Measurements from ENCODE around the gene GDF7.
"Not testable (repeated sequence)": the region's sequence is repeated elsewhere in the genome, so short reads cannot be mapped to it uniquely, and the experiment has no call there.

The GDF7 gene

DNA sequence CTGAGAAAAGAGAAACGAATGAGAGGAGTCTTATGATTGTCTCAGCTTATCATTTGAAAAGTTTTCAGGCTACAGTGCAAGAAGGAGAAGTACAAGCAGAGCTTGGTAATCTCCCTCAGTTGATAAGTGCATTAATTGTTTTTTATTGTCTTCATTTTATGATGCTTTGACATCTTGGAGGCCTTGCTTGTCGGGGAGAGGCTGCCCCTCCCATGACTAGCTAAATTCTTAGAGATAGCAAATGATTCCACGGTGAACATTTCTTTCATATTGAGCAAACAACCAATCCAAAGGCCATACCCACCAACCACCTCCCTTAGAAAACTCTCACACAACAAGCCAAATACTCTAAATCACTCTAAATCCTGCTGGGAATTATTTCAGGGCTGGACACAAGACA is 39.8 kb downstream of the GDF7 start:
- DNase-seq = no peak

DNA sequence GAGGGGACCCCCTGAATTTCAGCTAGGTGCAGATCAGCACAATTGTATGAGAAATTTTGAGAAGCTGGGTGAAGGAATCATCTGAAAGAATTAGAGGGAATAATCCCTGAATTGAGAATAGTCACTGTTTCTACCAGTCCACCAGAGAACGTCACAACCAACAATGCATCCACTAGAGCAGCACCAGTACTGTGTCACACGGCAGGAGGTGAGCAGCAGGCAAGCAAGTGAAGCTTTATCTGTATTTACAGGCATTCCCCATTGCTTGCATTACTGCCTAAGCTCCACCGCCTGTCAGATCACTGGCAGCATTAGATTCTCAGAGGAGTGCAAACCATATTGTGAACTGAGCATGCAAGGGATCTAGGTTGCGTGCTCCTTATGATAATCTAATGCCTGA is 40.7 kb downstream of the GDF7 start:
- DNase-seq = no peak

DNA sequence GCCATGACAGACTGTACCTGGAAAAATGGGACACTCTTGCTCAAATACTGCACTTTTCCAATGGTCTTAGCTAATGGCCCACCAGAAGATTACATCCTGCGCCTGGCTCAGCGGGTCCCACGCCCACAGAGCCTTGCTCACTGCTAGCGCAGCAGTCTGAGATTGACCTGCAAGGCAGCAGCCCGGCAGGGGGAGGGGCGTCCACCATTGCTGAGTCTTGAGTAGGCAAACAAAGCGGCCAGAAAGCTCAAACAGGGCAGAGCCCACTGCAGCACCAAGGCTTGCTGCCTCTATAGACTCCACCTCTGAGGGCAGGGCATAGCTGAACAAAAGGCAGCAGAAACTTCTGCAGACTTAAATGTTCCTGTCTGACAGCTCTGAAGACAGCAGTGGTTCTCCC is 44.7 kb downstream of the GDF7 start:
- not testable (repeated sequence) for DNase-seq

DNA sequence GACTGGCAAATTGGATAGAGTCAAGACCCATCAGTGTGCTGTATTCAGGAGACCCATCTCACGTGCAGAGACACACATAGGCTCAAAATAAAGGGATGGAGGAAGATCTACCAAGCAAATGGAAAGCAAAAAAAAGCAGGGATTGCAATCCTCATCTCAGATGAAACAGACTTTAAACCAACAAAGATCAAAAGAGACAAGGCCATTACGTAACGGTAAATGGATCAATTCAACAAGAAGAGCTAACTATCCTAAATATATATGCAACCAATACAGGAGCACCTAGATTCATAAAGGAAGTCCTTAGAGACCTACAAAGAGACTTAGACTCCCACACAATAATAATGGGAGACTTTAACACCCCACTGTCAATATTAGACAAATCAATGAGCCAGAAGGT is 46.6 kb downstream of the GDF7 start:
- DNase-seq = not testable (repeated sequence)

DNA sequence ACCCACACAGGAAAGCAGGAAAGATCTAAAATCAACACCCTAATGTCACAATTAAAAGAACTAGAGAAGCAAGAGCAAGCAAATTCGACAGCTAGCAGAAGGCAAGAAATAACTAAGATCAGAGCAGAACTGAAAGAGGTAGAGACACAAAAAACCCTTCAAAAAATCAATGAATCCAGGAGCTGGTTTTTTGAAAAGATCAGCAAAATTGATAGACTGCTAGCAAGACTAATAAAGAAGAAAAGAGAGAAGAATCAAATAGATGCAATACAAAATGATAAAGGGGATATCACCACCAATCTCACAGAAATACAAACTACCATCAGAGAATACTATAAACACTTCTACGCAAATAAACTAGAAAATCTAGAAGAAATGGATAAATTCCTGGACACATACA is 47.5 kb downstream of the GDF7 start:
- not testable (repeated sequence) for DNase-seq

DNA sequence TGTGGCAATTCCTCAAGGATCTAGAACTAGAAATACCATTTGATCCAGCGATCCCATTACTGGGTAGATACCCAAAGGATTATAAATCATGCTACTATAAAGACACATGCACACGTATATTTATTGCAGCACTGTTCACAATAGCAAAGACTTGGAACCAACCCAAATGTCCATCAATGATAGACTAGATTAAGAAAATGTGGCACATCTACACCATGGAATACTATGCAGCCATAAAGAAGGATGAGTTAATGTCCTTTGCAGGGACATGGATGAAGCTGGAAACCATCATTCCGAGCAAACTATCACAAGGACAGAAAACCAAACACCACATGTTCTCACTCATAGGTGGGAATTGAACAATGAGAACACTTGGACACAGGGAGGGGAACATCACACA is 49.2 kb downstream of the GDF7 start:
- not testable (repeated sequence) for DNase-seq

DNA sequence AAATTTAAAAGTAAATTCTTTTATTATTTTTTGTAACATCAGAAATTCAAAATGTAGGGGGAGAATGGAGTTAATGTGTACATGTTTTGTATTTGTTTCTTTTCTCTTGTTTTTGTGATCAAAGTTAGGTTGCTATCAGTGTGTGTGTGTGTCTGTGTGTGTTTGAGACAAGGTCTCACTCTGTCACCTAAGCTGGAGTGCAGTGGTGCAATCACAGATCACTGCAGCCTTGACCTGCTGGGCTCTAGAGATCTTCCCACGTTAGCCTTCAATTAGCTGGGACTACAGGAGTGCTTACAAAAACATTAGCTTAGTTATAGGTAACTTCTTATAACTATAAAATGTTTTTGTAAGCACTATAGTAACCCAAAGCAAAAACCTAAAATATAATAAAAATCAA is 50.7 kb downstream of the GDF7 start:
- no peak for DNase-seq

DNA sequence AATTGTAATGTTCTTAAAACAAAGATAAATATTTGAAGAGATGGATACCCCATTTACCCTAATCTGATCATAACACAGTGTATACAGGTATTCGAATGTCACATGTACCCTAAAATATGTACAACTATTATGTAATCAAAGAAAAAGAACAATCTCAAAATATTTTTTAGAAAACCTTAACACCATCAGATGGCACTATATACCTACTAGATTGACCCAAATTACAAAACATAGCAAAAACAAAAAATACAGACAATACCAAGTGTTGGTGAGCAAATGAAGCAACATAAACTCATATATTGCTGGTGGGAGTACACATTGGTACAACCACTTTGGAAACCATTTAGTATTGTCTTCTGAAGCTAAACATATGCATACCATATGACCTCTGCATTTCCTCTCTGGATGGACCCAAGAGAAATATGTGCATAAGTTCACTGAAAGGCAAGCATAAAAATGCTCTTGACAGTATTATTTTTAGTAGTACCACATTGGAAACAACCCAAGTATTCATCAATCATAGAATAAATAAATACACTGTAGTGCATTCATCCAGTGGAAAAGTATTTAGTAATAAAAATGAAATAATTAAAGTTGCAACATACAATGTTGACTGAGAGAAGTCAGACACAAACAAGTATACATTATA is 55.8 kb downstream of the GDF7 start:
- no peak for DNase-seq

DNA sequence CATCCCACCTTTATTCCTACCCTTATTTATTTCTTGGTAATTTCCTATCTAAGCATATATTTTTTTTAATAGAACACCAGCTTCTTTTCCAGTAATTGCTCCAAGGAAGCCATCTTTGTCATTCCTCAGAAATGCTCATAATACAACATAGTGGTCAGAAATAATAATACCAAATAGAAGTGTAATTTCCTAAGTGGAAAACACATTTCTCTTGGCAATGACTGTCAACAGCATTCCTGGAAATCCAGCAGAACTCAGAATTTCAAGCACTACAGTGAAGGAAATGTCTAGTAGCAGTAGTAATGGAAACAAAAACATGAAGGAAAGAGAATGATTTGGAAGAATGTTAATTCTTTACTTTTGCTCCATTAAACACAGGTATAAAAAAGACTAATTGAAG is 56.6 kb downstream of the GDF7 start:
- no peak for DNase-seq

DNA sequence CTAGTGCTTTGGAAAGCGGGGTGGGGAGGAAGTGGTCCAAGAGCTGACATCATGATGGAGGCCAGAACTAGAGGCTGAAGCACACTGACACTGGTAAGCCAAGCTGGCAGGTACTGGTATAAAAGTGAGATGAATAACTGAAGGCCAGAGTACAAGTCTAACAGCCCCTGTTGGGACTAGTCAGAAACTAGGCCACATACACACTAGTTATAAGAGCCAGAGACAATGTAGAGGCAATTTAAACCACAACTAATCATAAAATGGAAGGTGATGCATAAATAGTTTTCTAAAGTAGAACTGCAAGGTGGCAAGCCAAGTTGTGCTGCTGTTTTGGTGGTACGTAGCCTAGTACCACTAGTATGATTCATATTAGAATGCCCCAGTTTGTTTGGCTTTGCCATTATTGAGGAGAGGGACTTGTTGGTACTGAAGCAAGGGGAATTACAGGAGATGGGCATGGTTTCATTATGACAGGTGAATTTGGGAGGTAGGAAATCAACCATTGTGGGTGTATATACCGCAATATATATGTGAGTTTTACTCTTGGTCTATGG is 57.6 kb downstream of the GDF7 start:
- DNase-seq = no peak

DNA sequence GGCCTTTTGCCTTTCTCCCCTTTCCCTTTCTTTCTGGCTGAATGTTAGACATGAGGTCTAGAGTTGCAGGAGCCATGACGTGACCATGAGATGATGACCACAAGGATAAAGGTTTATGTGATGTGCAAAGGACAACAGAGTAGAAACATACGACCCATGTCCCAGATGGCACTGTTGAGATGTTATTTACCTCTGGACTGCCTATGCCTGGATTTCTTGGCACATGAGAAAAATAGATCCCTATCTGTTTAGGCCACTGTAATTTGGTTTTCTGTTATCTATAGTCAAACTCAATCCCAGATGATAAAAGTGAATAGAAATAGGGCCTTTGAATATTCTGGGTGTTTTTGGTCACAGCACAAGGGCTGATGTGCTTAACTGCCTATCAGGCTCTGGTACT is 58.8 kb downstream of the GDF7 start:
- no peak for DNase-seq

DNA sequence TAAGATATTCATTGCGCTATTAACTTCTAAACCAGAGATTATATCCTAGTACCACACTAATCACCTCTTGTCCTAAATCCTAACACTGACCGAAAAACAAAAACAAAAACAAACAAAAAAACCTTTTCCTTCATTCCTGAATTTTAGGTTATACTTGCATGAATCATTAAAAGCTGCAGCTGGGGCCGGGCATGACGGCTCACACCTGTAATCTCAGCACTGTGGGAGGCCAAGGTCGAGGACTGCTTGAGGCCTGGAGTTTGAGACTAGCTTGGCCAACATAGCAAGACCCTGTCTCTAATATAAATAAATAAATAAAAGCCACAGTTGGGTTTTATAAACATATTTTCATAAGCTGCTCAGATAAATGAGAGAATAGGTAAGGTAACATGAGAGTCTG is 60.0 kb downstream of the GDF7 start:
- no peak for DNase-seq

DNA sequence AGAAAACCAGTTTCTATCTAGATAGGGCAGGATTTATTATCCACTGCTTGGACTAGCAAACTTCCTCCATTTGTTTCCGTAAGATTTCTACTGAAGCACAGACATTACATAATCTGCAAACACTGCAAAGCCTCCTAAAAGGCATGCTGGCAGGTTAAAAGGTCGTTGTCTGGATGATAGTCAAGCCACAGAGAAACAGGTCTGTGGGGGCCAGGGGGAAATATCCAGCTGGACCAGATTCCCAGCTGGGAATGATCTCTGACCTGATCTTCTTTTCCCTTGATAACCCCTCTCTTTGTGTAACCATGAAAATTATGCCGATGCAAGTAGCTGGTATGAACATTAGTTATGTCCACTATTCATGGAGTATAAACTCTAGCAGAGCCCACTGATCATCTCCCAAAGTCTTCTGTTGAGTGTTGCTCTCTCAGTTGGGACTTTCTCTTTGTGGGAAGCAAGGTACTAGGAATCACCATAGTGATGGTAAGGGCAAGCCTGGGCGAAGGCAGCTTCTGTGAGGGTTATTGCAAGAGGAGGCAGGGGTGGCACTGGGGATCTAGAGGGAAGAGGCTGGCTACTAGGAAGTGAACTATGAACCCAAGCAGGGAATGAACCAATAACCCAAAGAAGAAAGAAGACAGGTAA is 61.3 kb downstream of the GDF7 start:
- DNase-seq = no peak

All from DMS53 (cell line).